Mesothelial cell of epicardium (in vitro differentiated cells): ENCODE measurements around the gene HAGH. TPM values are rescaled to one million over a fixed set of nuclear protein-coding genes. Genes with fewer than 3 reads are reported as not detected.

Experiments
- DNase-seq, 2 experiments: peaks; one replicate each; pipeline ENCODE4 v3.0.0; 2021; ENCODE audit warnings: low spot score in 2 of 2; ENCODE audit not compliant: unreplicated experiment in 2 of 2
- H3K27ac Mint-ChIP-seq: 2 replicates; pipeline ENCODE4 v1.8.0; 2021; ENCODE audit warnings: mixed read lengths
- H3K27me3 Mint-ChIP-seq: 2 replicates; pipeline ENCODE4 v1.8.0; 2021; ENCODE audit warnings: low read depth, mixed read lengths
- H3K36me3 Mint-ChIP-seq: 2 replicates; pipeline ENCODE4 v1.8.0; 2021; ENCODE audit warnings: mixed read lengths
- H3K4me1 Mint-ChIP-seq: 2 replicates; pipeline ENCODE4 v1.8.0; 2021; ENCODE audit warnings: mixed read lengths
- H3K4me3 Mint-ChIP-seq: 2 replicates; pipeline ENCODE4 v1.8.0; 2021; ENCODE audit warnings: mild to moderate bottlenecking, moderate library complexity, mixed read lengths
- H3K9me3 Mint-ChIP-seq: 2 replicates; pipeline ENCODE4 v1.8.0; 2021; ENCODE audit warnings: mixed read lengths
- total RNA-seq: library from RNA; stranded (reverse); gene quantifications from 3 replicates; pipeline ENCODE4 v1.2.1, GENCODE V29; 2021
- TF ChIP-seq, protein P1 (sequence below): fragments of 200-600 bp; sonication (generic); IDR thresholded peaks from one replicate; pipeline ENCODE4 v1.5.0; 2021; ENCODE audit warnings: antibody characterized with exemption; ENCODE audit not compliant: unreplicated experiment

Gene HAGH
- total RNA-seq, 1 donor from 2014 or later = 27.8 TPM

GRCh38 chr16:1772362-1772907, 54.2 kb downstream of the HAGH start, which contains the start of gene EME2:
EME2 (plus strand) TSS chr16:1772810; CDS start chr16:1773228, 418 bp downstream.
- no peak for DNase-seq
- peaks cover 3% of the 10 kb centered on the region for H3K36me3 Mint-ChIP-seq
- peak within 1 kb of the TSS; percentile 94 for H3K27ac Mint-ChIP-seq
- TF ChIP-seq, protein P1, sequence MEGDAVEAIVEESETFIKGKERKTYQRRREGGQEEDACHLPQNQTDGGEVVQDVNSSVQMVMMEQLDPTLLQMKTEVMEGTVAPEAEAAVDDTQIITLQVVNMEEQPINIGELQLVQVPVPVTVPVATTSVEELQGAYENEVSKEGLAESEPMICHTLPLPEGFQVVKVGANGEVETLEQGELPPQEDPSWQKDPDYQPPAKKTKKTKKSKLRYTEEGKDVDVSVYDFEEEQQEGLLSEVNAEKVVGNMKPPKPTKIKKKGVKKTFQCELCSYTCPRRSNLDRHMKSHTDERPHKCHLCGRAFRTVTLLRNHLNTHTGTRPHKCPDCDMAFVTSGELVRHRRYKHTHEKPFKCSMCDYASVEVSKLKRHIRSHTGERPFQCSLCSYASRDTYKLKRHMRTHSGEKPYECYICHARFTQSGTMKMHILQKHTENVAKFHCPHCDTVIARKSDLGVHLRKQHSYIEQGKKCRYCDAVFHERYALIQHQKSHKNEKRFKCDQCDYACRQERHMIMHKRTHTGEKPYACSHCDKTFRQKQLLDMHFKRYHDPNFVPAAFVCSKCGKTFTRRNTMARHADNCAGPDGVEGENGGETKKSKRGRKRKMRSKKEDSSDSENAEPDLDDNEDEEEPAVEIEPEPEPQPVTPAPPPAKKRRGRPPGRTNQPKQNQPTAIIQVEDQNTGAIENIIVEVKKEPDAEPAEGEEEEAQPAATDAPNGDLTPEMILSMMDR = no peak
- no peaks in the 10 kb centered on the region for H3K27me3 Mint-ChIP-seq
- H3K4me1 Mint-ChIP-seq = peaks cover 21% of the 10 kb centered on the region
- H3K9me3 Mint-ChIP-seq = no peaks in the 10 kb centered on the region
- H3K4me3 Mint-ChIP-seq = peak within 1 kb of the TSS; percentile 94

- Mint-ChIP-seq H3K9me3 (no peaks in the 10 kb centered on the region), H3K27me3 (no peaks in the 10 kb centered on the region), H3K4me1 (peaks cover 21% of the 10 kb centered on the region), H3K27ac (peak overlapping the region; percentile 94), H3K36me3 (peaks cover 5% of the 10 kb centered on the region), H3K4me3 (peak overlapping the region; percentile 94)
- TF ChIP-seq, protein P1 = no peak
- DNase-seq = no peak
These were observed 54.7 kb downstream of the HAGH start for GRCh38 chr16:1771864-1772361.

DNA sequence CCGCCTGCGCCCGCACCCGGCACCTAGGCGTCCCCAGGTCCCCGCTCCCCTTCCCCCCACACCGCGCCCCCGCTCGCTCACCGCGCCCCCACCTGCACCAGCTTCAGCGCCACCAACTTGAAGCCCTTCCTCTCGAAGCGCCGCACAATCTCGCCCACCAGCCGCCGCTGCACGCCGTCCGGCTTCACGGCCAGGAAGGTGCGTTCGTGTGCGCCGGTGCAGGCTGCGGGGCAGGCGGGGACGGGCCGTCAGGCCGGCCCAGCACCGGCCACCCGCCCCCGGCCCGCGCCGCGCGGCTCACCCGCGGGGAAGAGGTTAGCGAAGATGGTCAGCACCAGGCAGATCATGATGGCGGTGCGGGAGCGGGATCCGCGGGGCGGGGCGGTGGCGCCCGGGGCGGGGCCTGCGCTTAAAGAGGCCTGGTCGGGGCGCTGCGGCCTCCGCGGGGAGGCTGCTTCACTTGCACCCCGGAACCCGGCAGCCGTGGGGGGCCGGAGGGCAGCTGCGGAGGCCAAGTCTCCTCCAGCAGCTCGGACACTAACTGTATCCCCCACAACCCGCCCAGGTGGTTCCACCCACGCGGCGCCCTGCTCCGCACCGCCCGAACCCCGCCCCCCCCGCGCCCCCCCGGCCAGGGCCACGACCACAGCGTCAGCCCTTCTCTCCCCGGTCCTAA, 55.3 kb downstream of the HAGH start, which contains the start of gene NME3:
Gene NME3 (minus strand): TSS at position 356 of the 676 bp plus-strand sequence. CDS start 9 bp downstream, at position 347.
- TF ChIP-seq, protein P1 = no peak
- peaks cover 21% of the 10 kb centered on the region for H3K4me1 Mint-ChIP-seq
- no peaks in the 10 kb centered on the region for H3K9me3 Mint-ChIP-seq
- peak within 1 kb of the TSS; percentile 94 for H3K4me3 Mint-ChIP-seq
- H3K27ac Mint-ChIP-seq = peak within 1 kb of the TSS; percentile 94
- DNase-seq = peak; percentile 56 to 78
- peaks cover 5% of the 10 kb centered on the region for H3K36me3 Mint-ChIP-seq
- no peaks in the 10 kb centered on the region for H3K27me3 Mint-ChIP-seq

DNA sequence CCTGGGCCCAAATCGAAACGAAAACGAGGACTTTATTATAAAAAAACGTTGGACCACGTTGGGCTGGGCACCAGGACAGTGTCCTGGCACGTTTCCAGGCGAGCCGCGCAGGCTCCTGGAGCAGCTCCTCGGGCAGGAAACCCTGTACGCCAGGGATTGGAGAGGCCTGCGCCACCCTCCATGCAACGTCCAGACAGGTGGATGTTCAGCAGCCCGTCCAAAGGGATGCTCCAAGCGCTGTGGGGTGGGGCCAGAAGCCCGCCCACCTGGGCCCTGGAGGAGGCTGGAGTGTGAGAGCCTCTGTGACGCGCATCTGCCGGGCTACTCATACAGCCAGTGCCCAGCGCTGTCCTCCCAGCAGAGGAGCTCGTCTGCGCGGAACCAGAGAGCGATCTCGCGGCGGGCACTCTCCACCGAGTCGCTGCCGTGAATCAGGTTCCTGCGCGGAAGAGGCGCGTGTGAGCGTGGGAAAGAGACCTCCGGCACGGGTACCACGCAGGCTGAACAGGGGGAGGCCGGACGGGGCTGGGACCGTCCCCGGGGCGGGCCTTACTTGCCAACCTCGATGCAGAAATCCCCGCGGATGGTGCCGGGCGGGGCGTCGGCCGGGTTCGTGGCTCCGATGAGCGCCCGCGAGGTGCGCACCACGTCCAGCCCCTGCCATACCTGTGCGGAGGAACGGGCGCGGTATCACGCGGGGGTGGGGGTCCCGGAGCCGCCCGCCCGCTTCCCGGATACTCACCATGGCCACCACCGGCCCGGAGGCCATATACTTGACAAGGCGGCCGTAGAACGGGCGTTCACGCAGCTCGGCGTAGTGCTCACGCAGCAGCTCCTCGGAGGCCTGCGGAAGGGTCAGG, 56.1 kb downstream of the HAGH start:
- H3K36me3 Mint-ChIP-seq = peaks cover 5% of the 10 kb centered on the region
- H3K27ac Mint-ChIP-seq = peak overlapping the region; percentile 82
- no peak for DNase-seq
- H3K4me3 Mint-ChIP-seq = peak overlapping the region; percentile 94
- no peaks in the 10 kb centered on the region for H3K9me3 Mint-ChIP-seq
- no peaks in the 10 kb centered on the region for H3K27me3 Mint-ChIP-seq
- TF ChIP-seq, protein P1 = no peak
- peaks cover 21% of the 10 kb centered on the region for H3K4me1 Mint-ChIP-seq

DNA sequence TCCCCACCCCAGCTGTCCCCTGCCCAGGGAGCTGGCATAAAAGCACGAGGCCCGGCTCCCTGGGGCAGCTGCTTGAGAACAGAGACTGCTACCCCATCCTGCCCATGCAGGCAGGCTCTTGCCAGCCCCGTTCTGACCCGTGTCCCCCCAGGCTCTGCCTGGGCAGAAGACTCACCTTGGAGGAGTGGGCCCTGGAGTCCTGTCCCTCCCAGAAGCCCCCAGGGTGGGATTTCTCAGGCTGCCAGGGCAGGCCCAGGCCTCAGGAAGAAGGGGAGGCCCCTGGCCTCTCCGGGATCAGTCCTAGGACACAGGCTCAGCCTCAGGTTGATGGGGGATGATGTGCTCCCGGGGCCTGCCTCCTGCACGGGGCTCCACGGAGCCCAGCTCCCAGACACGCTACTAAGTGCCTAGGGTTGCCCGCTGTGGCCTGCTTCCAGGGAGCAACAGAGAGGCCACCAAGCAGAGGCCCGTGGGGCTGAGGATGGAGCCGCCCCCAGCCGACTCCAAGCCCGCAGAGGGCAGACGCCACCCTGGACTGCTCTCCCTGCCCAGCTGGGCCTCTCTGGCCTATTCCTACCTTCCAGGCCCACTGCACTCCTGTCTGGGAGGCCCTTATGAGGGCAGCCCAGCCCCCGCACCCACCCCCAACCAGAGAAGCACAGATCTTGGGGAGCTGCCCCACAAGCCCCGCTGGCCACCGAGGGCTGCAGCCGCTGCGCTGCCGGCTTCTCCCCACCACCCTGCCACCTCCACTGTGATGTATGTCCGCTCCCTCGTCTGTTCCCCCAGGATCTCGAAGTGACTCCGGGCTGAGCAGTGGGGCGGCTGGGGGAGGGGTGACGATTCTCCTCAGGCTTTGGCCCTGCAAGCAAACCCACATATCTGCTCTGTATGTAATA, 57.0 kb downstream of the HAGH start:
- peaks cover 7% of the 10 kb centered on the region for H3K36me3 Mint-ChIP-seq
- no peak for DNase-seq

More for the DNA sequence above, 57.0 kb downstream of the HAGH start:
- Mint-ChIP-seq H3K4me1 (peaks cover 18% of the 10 kb centered on the region), H3K4me3 (peak overlapping the region; percentile 94), H3K27me3 (no peaks in the 10 kb centered on the region), H3K9me3 (no peaks in the 10 kb centered on the region), H3K27ac (peak overlapping the region; percentile 71)
- TF ChIP-seq, protein P1 = no peak
